WTC11 (cell line): ENCODE results near the gene MEF2D. TPM values are rescaled to one million over a fixed set of nuclear protein-coding genes. Genes with fewer than 3 reads are reported as not detected.

Experiments used
- ATAC-seq: fragments of 200-7000 bp; cut with Tn5 transposase; 2 replicates; pipeline ENCODE4 v1.10.0; 2021; ENCODE audit warnings: mild to moderate bottlenecking, moderate library complexity
- CTCF ChIA-PET: fragments of 300-600 bp; sonication (Branson Sonifier 250); formaldehyde crosslinking; loops from one replicate; lab custom pipeline; 2021; ENCODE audit warnings: antibody characterized with exemption; lab: Charles Lee
- POLR2A ChIA-PET: fragments of 350-600 bp; sonication (Branson Sonifier 250); formaldehyde crosslinking; loops from one replicate; lab custom pipeline; 2021; ENCODE audit warnings: antibody characterized with exemption; lab: Charles Lee
- DNase-seq: peaks from one replicate; pipeline ENCODE4 v3.0.0; 2021; ENCODE audit warnings: low spot score
- H3K27ac Mint-ChIP-seq: 2 replicates; pipeline ENCODE4 v1.8.0; 2021; ENCODE audit warnings: mixed read lengths
- H3K27me3 Mint-ChIP-seq: 2 replicates; pipeline ENCODE4 v1.8.0; 2021; ENCODE audit warnings: low read depth, mild to moderate bottlenecking, moderate library complexity, mixed read lengths
- H3K36me3 Mint-ChIP-seq: 2 replicates; pipeline ENCODE4 v1.8.0; 2021; ENCODE audit warnings: mixed read lengths
- H3K4me1 Mint-ChIP-seq: 2 replicates; pipeline ENCODE4 v1.8.0; 2022; ENCODE audit warnings: mixed read lengths
- H3K4me3 Mint-ChIP-seq: 2 replicates; pipeline ENCODE4 v1.8.0; 2021; ENCODE audit warnings: mild to moderate bottlenecking, moderate library complexity, mixed read lengths
- H3K9me3 Mint-ChIP-seq: 2 replicates; pipeline ENCODE4 v1.8.0; 2021; ENCODE audit warnings: mixed read lengths
- ELF4 ChIP-seq: sonication (generic); formaldehyde crosslinking; IDR thresholded peaks from 2 replicates; pipeline ENCODE4 v1.8.1; 2022; ENCODE audit warnings: low read depth, mild to moderate bottlenecking, moderate library complexity, missing genetic modification reagents
- FOXP1 ChIP-seq: sonication (generic); formaldehyde crosslinking; IDR thresholded peaks from 2 replicates; pipeline ENCODE4 v1.8.0; 2022; ENCODE audit warnings: missing genetic modification reagents, mild to moderate bottlenecking, moderate library complexity, borderline replicate concordance
- KAT7 ChIP-seq: sonication (generic); formaldehyde crosslinking; IDR thresholded peaks from 2 replicates; pipeline ENCODE4 v1.8.1; 2023; ENCODE audit warnings: missing genetic modification reagents, mild to moderate bottlenecking, borderline replicate concordance
- MLX ChIP-seq: sonication (generic); formaldehyde crosslinking; IDR thresholded peaks from 2 replicates; pipeline ENCODE4 v1.8.1; 2023; ENCODE audit warnings: mild to moderate bottlenecking, missing genetic modification reagents, moderate library complexity
- NFE2L1 ChIP-seq: sonication (generic); formaldehyde crosslinking; IDR thresholded peaks from 2 replicates; pipeline ENCODE4 v1.8.1; 2023; ENCODE audit warnings: missing genetic modification reagents
- PRDM15 ChIP-seq: sonication (generic); formaldehyde crosslinking; IDR thresholded peaks from 2 replicates; pipeline ENCODE4 v1.8.0; 2022; ENCODE audit warnings: missing genetic modification reagents
- ZNF263 ChIP-seq: sonication (generic); formaldehyde crosslinking; IDR thresholded peaks from 2 replicates; pipeline ENCODE4 v1.8.1; 2022; ENCODE audit warnings: low read depth, mild to moderate bottlenecking, moderate library complexity, missing genetic modification reagents
- total RNA-seq: library from RNA; stranded (reverse); gene quantifications from 3 replicates; pipeline ENCODE4 v1.2.3, GENCODE V29; 2021
- TF ChIP-seq, protein P1 (sequence below): fragments of 250-450 bp; sonication (Bioruptor Pico); IDR thresholded peaks from 2 replicates; pipeline ENCODE4 v1.9.0; 2021; ENCODE audit warnings: moderate library complexity, mild to moderate bottlenecking, inconsistent platforms, borderline replicate concordance

Gene MEF2D
- total RNA-seq, 1 experiment from 2014 or later, result 24.1 TPM

GRCh38 chr1:156476501-156477298 lies 23.9 kb downstream of the MEF2D start:
- no peaks in the 10 kb centered on the region for H3K9me3 Mint-ChIP-seq
- POLR2A ChIA-PET, result no interaction called here
- no peak overlapping the region for H3K4me3 Mint-ChIP-seq
- CTCF ChIA-PET, result interaction anchor here (0.8 to 2.9 kb wide), 6 partner anchors 11 to 91 kb away, joined by 3 to 12 read pairs (median 3); no protein-coding TSS in a partner anchor
- TF ChIP-seq PRDM15 (CRISPR knock-in tag), result 0 out of 2 replicates have a peak, but pooled peaks have one; percentile 35
- no peak for TF ChIP-seq NFE2L1 (CRISPR knock-in tag)
- no peaks in the 10 kb centered on the region for H3K27me3 Mint-ChIP-seq
- peak; percentile 50 for ATAC-seq
- DNase-seq, result no peak
- no peak overlapping the region for H3K27ac Mint-ChIP-seq
- peaks cover 23% of the 10 kb centered on the region for H3K4me1 Mint-ChIP-seq
- peaks cover 34% of the 10 kb centered on the region for H3K36me3 Mint-ChIP-seq

GRCh38 chr1:156475568-156476500 lies 24.7 kb downstream of the MEF2D start:
- POLR2A ChIA-PET, result no interaction called here
- TF ChIP-seq ELF4 (CRISPR knock-in tag) (no peak), FOXP1 (no peak), MLX (CRISPR knock-in tag) (no peak)
- TF ChIP-seq, protein P1, sequence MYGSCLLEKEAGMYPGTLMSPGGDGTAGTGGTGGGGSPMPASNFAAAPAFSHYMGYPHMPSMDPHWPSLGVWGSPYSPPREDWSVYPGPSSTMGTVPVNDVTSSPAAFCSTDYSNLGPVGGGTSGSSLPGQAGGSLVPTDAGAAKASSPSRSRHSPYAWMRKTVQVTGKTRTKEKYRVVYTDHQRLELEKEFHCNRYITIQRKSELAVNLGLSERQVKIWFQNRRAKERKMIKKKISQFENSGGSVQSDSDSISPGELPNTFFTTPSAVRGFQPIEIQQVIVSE (CRISPR knock-in tag), result no peak
- no peaks in the 10 kb centered on the region for H3K27me3 Mint-ChIP-seq
- DNase-seq (no peak), ATAC-seq (no peak)
- H3K36me3 Mint-ChIP-seq, result peaks cover 27% of the 10 kb centered on the region
- 0 out of 2 replicates have a peak overlapping the region, but pooled peaks have one; percentile 19 for H3K27ac Mint-ChIP-seq
- no peaks in the 10 kb centered on the region for H3K9me3 Mint-ChIP-seq
- peaks cover 15% of the 10 kb centered on the region for H3K4me1 Mint-ChIP-seq
- CTCF ChIA-PET, result interaction anchor here (0.8 to 2.9 kb wide), 5 partner anchors 10 to 90 kb away, joined by 3 to 12 read pairs (median 3); no protein-coding TSS in a partner anchor
- H3K4me3 Mint-ChIP-seq, result no peak overlapping the region

DNA sequence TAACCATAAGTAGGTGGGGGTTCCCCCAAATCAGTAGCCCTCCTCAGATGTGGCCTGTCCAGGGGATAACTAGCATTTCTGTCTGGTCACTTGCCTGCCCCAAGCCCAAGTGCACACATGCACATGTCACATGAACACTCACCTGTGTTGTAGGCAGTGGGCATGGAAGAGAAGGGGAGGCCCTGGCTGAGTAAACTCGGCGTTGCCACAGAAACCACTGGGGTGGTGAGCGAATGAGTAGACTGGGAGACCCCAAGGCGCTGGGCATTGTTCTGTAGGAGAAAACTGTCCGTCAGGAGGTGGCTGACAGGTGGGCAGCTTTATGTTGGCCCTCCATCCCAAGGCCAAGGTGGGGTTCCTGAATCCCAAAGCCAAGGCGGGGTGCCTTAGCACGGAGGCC lies 25.6 kb downstream of the MEF2D start:
- ATAC-seq (no peak), DNase-seq (no peak)
- ChIA-PET POLR2A (no interaction called here), CTCF (interaction anchor here (1.3 kb wide), 1 partner anchor 9 kb away, joined by 5 read pairs; no protein-coding TSS in a partner anchor)
- no peaks in the 10 kb centered on the region for H3K9me3 Mint-ChIP-seq
- no peak overlapping the region for H3K27ac Mint-ChIP-seq
- H3K4me3 Mint-ChIP-seq, result no peak overlapping the region
- H3K4me1 Mint-ChIP-seq, result peaks cover 6% of the 10 kb centered on the region
- TF ChIP-seq KAT7 (no peak), ZNF263 (CRISPR knock-in tag) (no peak)
- H3K27me3 Mint-ChIP-seq, result no peaks in the 10 kb centered on the region
- H3K36me3 Mint-ChIP-seq, result peaks cover 19% of the 10 kb centered on the region
